ENCODE results near the gene BCAS3.

Gene BCAS3

GRCh38 chr17:61405686-61406536 is 728.3 kb downstream of the BCAS3 start:
- DNase-seq: no peak

GRCh38 chr17:61406537-61406845 is 728.8 kb downstream of the BCAS3 start:
- no peak for DNase-seq

GRCh38 chr17:61406971-61407911 is 729.6 kb downstream of the BCAS3 start:
- DNase-seq: no peak

GRCh38 chr17:61408151-61409041 is 730.7 kb downstream of the BCAS3 start:
- no peak for DNase-seq

GRCh38 chr17:61409301-61410112 is 731.9 kb downstream of the BCAS3 start:
- DNase-seq: peak; percentile 47

GRCh38 chr17:61410141-61411010 is 732.7 kb downstream of the BCAS3 start:
- peak; percentile 71 for DNase-seq

- DNase-seq: no peak
Observed at GRCh38 chr17:61411011-61411260, 733.3 kb downstream of the BCAS3 start.

GRCh38 chr17:61411261-61412142 is 733.9 kb downstream of the BCAS3 start:
- no peak for DNase-seq

GRCh38 chr17:61412143-61412859 is 734.6 kb downstream of the BCAS3 start:
- peak; percentile 76 for DNase-seq

GRCh38 chr17:61412860-61413660 is 735.4 kb downstream of the BCAS3 start:
- no peak for DNase-seq

- no peak for DNase-seq
Observed at GRCh38 chr17:61413661-61414126, 736.0 kb downstream of the BCAS3 start.

- no peak for DNase-seq
Observed at GRCh38 chr17:61414141-61414935, 736.7 kb downstream of the BCAS3 start.

- no peak for DNase-seq
Observed at GRCh38 chr17:61414936-61415251, 737.2 kb downstream of the BCAS3 start.

- no peak for DNase-seq
Observed at GRCh38 chr17:61415374-61416210, 737.9 kb downstream of the BCAS3 start.

GRCh38 chr17:61416211-61416539 is 738.5 kb downstream of the BCAS3 start:
- DNase-seq: no peak

- DNase-seq: peak; percentile 60
Observed at GRCh38 chr17:61416540-61417363, 739.1 kb downstream of the BCAS3 start.
